K562 (cell line): ENCODE results near the gene NUTM1. TPM values are rescaled to one million over a fixed set of nuclear protein-coding genes. Genes with fewer than 3 reads are reported as not detected.

ENCODE experiments used
- BCOR ChIP-seq: fragments of 450-650 bp; IDR thresholded peaks from 2 replicates; pipeline ENCODE4 v1.6.1; 2016
- CC2D1A ChIP-seq: fragments of 450-650 bp; IDR thresholded peaks from 2 replicates; pipeline ENCODE4 v1.6.1; 2017; ENCODE audit warnings: mild to moderate bottlenecking
- ESRRB ChIP-seq: fragments of 250-450 bp; sonication (Bioruptor Pico); IDR thresholded peaks from 2 replicates; pipeline ENCODE4 v1.5.0; 2020; ENCODE audit warnings: mild to moderate bottlenecking, moderate library complexity, borderline replicate concordance
- GATAD2A ChIP-seq: fragments of 450-650 bp; IDR thresholded peaks from 2 replicates; pipeline ENCODE4 v1.6.1; 2017
- KDM2B ChIP-seq: fragments of 250-450 bp; sonication (Bioruptor Pico); IDR thresholded peaks from 2 replicates; pipeline ENCODE4 v1.8.0; 2021; ENCODE audit warnings: mild to moderate bottlenecking, moderate library complexity
- MAFG ChIP-seq: fragments of 450-650 bp; conservative IDR thresholded peaks from 2 replicates; pipeline ENCODE4 v1.6.1; 2016; ENCODE audit warnings: missing genetic modification characterization, missing compliant biosample characterization
- MBD2 ChIP-seq: sonication (generic); IDR thresholded peaks from 2 replicates; pipeline ENCODE4 v1.6.1; 2016; ENCODE audit warnings: low read depth, borderline replicate concordance
- MLLT1 ChIP-seq, 2 experiments: fragments of 450-650 bp; IDR thresholded peaks; 2 replicates each; pipeline ENCODE4 v1.6.1; 2016
- NONO ChIP-seq, 2 experiments: fragments of 200-400 bp in 1 of 2; fragments of 450-650 bp in 1 of 2; formaldehyde crosslinking in 1 of 2; IDR thresholded peaks; 2 replicates each; pipeline ENCODE4 v1.6.1; 2017; ENCODE audit warnings: low read depth in 2 of 2, mild to moderate bottlenecking in 2 of 2, moderate library complexity in 2 of 2, low read length in 1 of 2
- NR2C1 ChIP-seq, 2 experiments: fragments of 450-650 bp; IDR thresholded peaks; 2 replicates each; pipeline ENCODE4 v1.6.1; 2017; ENCODE audit warnings: mild to moderate bottlenecking in 2 of 2, antibody characterized with exemption in 1 of 2, inconsistent platforms in 1 of 2, missing compliant biosample characterization in 1 of 2, missing genetic modification characterization in 1 of 2
- PHF8 ChIP-seq: fragments of 200-600 bp; sonication (generic); IDR thresholded peaks from 2 replicates; pipeline ENCODE4 v1.6.1; 2012; ENCODE audit warnings: mixed run types, mild to moderate bottlenecking, inconsistent platforms, low read length, moderate library complexity, borderline replicate concordance
- RNF2 ChIP-seq: sonication (generic); IDR thresholded peaks from 2 replicates; pipeline ENCODE4 v1.6.1; 2016
- ZBTB40 ChIP-seq, 2 experiments: fragments of 450-650 bp in 1 of 2; sonication (generic) in 1 of 2; formaldehyde crosslinking in 1 of 2; IDR thresholded peaks; 2 replicates each; pipeline versions ENCODE4 v1.7.1 to v1.9.0; 2016 to 2022; ENCODE audit warnings: inconsistent platforms in 1 of 2, mild to moderate bottlenecking in 1 of 2, missing genetic modification reagents in 1 of 2
- ZNF212 ChIP-seq: fragments of 450-650 bp; formaldehyde crosslinking; IDR thresholded peaks from 2 replicates; pipeline ENCODE4 v1.4.0; 2020; ENCODE audit warnings: mild to moderate bottlenecking
- ZNF507 ChIP-seq: conservative IDR thresholded peaks from 2 replicates; pipeline ENCODE4 v1.6.1; 2017; ENCODE audit warnings: missing genetic modification characterization, missing compliant biosample characterization
- polyA plus RNA-seq, 8 experiments: library from polyadenylated mRNA; depleted of rRNA in 4 of 8; stranded (reverse) in 5 of 8; unstranded in 3 of 8; fragments of >200 nt; fragmentation: Nextera tagmentation in 2 of 8; fragmentation: Illumina TruSeq in 1 of 8; extraction: Ambion mirVana in 2 of 8; extraction: Trizol in 1 of 8; gene quantifications; 2 replicates each; pipeline versions ENCODE4 v1.2.1 to v1.2.3, GENCODE V29; 2011 to 2014; ENCODE audit warnings: inconsistent platforms in 1 of 8, missing spikeins in 1 of 8
- total RNA-seq, 7 experiments: library from RNA; depleted of rRNA in 6 of 7; stranded (reverse); fragments of >200 nt in 6 of 7; fragmentation: Illumina TruSeq in 2 of 7; extraction: Trizol in 2 of 7; gene quantifications; 2 replicates each; pipeline versions ENCODE4 v1.2.1 to v1.2.3, GENCODE V29; 2011 to 2021; ENCODE audit warnings: low replicate concordance in 1 of 7
- TF ChIP-seq, protein P1 (sequence below): sonication (generic); formaldehyde crosslinking; IDR thresholded peaks from 2 replicates; pipeline ENCODE4 v1.8.1; 2023; ENCODE audit warnings: mild to moderate bottlenecking, missing genetic modification reagents, moderate library complexity

The NUTM1 gene
- total and polyA plus RNA-seq, 9 of the 15 experiments (the other 6 are each of a cell fraction or from before 2014, with no cell fraction given), result 0.01 to 0.05 (median 0.04) TPM; not detected in 4

- TF ChIP-seq ZNF507 (tag) (no peak), PHF8 (peak; percentile 36; the same call in 1 of the 2 replicates), ESRRB (CRISPR knock-in tag) (no peak), GATAD2A (no peak), NR2C1 (IDR thresholded peaks at IDR 0.05) (peak; percentile 61; the same call in 1 of the 2 replicates), NR2C1 (tag; IDR thresholded peaks at IDR 0.05) (peak; percentile 28; the same call in 1 of the 2 replicates), NONO (IDR thresholded peaks at IDR 0.05; ENCODE audit: low read depth in 2 of 2, low read length in 1 of 2) (no peak), KDM2B (no peak), MLLT1 (IDR thresholded peaks at IDR 0.05) (no peak), MBD2 (no peak), MAFG (tag) (no peak), BCOR (no peak), ZNF212 (CRISPR knock-in tag) (no peak), RNF2 (no peak), ZBTB40 (IDR thresholded peaks at IDR 0.05) (no peak), ZBTB40 (CRISPR knock-in tag; IDR thresholded peaks at IDR 0.05) (no peak), CC2D1A (no peak)
- TF ChIP-seq, protein P1, sequence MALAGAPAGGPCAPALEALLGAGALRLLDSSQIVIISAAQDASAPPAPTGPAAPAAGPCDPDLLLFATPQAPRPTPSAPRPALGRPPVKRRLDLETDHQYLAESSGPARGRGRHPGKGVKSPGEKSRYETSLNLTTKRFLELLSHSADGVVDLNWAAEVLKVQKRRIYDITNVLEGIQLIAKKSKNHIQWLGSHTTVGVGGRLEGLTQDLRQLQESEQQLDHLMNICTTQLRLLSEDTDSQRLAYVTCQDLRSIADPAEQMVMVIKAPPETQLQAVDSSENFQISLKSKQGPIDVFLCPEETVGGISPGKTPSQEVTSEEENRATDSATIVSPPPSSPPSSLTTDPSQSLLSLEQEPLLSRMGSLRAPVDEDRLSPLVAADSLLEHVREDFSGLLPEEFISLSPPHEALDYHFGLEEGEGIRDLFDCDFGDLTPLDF (CRISPR knock-in tag), result no peak
Observed at GRCh38 chr15:34318277-34319079, 24.6 kb upstream of the NUTM1 start (continued).
